ENCODE data around the gene SETDB1.
A peak's percentile ranks its signal among the peaks of the same experiment; 100 is the strongest.

Gene SETDB1

DNA sequence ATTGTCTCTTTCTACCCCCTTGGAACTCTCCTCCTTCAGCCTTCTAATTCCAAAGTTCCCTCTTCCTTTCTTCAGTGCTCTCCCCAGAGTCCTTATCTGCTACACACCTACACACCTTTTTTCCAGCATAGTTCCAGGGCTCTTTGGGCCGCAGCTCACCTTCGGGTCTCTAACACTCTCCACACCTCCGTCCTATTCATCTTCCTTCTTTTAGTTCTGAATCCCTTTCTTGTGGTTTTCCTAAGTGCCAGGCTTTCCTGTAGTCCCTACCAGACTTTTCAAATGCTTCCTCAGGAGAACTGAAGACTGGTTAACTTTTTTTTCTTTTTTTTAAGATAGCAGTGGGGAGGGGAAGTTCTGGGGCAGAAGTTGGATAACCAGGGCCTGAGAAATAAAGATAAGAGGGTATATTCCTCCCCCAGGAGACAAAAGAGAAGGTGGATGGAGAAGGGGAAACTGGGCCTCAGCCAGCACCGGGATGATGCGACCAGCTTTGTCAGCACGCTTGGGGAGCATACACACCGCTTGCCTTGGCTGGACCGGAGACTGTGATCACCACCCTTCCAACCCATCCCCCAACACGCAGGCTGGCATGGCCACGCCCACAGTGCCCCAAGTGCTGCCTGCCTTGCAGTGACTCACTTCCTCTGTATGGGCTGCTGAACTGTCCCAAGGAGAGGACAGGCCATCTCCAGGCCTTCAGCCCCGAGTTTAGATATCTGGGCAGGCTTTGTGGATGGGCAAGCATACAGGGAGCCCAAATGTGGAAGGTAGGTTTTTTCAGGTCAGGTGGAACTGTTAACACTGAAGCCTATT, 50.9 kb downstream of the SETDB1 start (continued):
- TF ChIP-seq ZNF610 (tag by site-specific recombination; IDR thresholded peaks at IDR 0.05; ENCODE audit: borderline replicate concordance) (no peak), ZNF133 (tag by site-specific recombination; IDR thresholded peaks at IDR 0.05) (no peak), KLF16 (tag by site-specific recombination; IDR thresholded peaks at IDR 0.05) (peak; percentile 58; the same call in 1 of the 2 replicates), SALL2 (tag by site-specific recombination; IDR thresholded peaks at IDR 0.05; ENCODE audit: borderline replicate concordance) (no peak), ZNF501 (tag by site-specific recombination; IDR thresholded peaks at IDR 0.05) (peak; percentile 55; the same call in 1 of the 2 replicates), ZNF140 (tag by site-specific recombination; IDR thresholded peaks at IDR 0.05) (no peak), SP7 (tag by site-specific recombination; IDR thresholded peaks at IDR 0.05) (no peak; the same call in 1 of the 2 replicates), ZNF629 (tag by site-specific recombination; IDR thresholded peaks at IDR 0.05) (peak; percentile 65), ZFP69B (tag by site-specific recombination; IDR thresholded peaks at IDR 0.05) (0 out of 2 replicates have a peak, but pooled peaks have one; percentile 13), ZBTB8A (tag by site-specific recombination; IDR thresholded peaks at IDR 0.05) (0 out of 2 replicates have a peak, but pooled peaks have one; percentile 44), ZNF544 (tag by site-specific recombination; IDR thresholded peaks at IDR 0.05) (no peak), ZNF335 (tag by site-specific recombination; conservative IDR thresholded peaks at IDR 0.05) (peak; percentile 96), EGR2 (tag by site-specific recombination; IDR thresholded peaks at IDR 0.05; ENCODE audit: low read depth) (peak; percentile 56; the same call in 1 of the 2 replicates), OSR2 (tag by site-specific recombination; IDR thresholded peaks at IDR 0.05) (0 out of 2 replicates have a peak, but pooled peaks have one; percentile 9), GLIS1 (tag by site-specific recombination; IDR thresholded peaks at IDR 0.05) (peak; percentile 42), ZNF394 (tag by site-specific recombination; IDR thresholded peaks at IDR 0.05; ENCODE audit: borderline replicate concordance) (no peak), ZNF211 (tag by site-specific recombination; IDR thresholded peaks at IDR 0.05; ENCODE audit: low read depth) (no peak), ZNF366 (tag by site-specific recombination; conservative IDR thresholded peaks at IDR 0.05) (peak; percentile 81)
- TF ChIP-seq, protein P1, sequence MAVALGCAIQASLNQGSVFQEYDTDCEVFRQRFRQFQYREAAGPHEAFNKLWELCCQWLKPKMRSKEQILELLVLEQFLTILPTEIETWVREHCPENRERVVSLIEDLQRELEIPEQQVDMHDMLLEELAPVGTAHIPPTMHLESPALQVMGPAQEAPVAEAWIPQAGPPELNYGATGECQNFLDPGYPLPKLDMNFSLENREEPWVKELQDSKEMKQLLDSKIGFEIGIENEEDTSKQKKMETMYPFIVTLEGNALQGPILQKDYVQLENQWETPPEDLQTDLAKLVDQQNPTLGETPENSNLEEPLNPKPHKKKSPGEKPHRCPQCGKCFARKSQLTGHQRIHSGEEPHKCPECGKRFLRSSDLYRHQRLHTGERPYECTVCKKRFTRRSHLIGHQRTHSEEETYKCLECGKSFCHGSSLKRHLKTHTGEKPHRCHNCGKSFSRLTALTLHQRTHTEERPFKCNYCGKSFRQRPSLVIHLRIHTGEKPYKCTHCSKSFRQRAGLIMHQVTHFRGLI (tag by site-specific recombination; IDR thresholded peaks at IDR 0.05): 0 out of 2 replicates have a peak, but pooled peaks have one; percentile 40
- TF ChIP-seq, protein P2, sequence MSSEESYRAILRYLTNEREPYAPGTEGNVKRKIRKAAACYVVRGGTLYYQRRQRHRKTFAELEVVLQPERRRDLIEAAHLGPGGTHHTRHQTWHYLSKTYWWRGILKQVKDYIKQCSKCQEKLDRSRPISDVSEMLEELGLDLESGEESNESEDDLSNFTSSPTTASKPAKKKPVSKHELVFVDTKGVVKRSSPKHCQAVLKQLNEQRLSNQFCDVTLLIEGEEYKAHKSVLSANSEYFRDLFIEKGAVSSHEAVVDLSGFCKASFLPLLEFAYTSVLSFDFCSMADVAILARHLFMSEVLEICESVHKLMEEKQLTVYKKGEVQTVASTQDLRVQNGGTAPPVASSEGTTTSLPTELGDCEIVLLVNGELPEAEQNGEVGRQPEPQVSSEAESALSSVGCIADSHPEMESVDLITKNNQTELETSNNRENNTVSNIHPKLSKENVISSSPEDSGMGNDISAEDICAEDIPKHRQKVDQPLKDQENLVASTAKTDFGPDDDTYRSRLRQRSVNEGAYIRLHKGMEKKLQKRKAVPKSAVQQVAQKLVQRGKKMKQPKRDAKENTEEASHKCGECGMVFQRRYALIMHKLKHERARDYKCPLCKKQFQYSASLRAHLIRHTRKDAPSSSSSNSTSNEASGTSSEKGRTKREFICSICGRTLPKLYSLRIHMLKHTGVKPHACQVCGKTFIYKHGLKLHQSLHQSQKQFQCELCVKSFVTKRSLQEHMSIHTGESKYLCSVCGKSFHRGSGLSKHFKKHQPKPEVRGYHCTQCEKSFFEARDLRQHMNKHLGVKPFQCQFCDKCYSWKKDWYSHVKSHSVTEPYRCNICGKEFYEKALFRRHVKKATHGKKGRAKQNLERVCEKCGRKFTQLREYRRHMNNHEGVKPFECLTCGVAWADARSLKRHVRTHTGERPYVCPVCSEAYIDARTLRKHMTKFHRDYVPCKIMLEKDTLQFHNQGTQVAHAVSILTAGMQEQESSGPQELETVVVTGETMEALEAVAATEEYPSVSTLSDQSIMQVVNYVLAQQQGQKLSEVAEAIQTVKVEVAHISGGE (tag by site-specific recombination; conservative IDR thresholded peaks at IDR 0.05; ENCODE audit: low read depth): 0 out of 2 replicates have a peak, but pooled peaks have one; percentile 13
- TF ChIP-seq, protein P3, sequence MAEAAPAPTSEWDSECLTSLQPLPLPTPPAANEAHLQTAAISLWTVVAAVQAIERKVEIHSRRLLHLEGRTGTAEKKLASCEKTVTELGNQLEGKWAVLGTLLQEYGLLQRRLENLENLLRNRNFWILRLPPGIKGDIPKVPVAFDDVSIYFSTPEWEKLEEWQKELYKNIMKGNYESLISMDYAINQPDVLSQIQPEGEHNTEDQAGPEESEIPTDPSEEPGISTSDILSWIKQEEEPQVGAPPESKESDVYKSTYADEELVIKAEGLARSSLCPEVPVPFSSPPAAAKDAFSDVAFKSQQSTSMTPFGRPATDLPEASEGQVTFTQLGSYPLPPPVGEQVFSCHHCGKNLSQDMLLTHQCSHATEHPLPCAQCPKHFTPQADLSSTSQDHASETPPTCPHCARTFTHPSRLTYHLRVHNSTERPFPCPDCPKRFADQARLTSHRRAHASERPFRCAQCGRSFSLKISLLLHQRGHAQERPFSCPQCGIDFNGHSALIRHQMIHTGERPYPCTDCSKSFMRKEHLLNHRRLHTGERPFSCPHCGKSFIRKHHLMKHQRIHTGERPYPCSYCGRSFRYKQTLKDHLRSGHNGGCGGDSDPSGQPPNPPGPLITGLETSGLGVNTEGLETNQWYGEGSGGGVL (tag by site-specific recombination; IDR thresholded peaks at IDR 0.05): peak; percentile 60; the same call in 1 of the 2 replicates
- TF ChIP-seq, protein P4, sequence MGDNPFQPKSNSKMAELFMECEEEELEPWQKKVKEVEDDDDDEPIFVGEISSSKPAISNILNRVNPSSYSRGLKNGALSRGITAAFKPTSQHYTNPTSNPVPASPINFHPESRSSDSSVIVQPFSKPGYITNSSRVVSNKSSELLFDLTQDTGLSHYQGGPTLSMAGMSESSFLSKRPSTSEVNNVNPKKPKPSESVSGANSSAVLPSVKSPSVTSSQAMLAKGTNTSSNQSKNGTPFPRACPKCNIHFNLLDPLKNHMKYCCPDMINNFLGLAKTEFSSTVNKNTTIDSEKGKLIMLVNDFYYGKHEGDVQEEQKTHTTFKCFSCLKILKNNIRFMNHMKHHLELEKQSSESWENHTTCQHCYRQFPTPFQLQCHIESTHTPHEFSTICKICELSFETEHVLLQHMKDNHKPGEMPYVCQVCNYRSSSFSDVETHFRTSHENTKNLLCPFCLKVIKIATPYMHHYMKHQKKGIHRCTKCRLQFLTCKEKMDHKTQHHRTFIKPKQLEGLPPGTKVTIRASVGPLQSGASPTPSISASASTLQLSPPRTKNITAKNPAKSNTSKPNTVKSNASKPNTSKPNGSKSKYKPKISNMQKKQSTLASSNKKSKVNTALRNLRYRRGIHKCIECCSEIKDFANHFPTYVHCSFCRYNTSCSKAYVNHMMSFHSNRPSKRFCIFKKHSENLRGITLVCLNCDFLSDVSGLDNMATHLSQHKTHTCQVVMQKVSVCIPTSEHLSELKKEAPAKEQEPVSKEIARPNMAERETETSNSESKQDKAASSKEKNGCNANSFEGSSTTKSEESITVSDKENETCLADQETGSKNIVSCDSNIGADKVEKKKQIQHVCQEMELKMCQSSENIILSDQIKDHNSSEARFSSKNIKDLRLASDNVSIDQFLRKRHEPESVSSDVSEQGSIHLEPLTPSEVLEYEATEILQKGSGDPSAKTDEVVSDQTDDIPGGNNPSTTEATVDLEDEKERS (tag by site-specific recombination; IDR thresholded peaks at IDR 0.05): no peak
- TF ChIP-seq, protein P5, sequence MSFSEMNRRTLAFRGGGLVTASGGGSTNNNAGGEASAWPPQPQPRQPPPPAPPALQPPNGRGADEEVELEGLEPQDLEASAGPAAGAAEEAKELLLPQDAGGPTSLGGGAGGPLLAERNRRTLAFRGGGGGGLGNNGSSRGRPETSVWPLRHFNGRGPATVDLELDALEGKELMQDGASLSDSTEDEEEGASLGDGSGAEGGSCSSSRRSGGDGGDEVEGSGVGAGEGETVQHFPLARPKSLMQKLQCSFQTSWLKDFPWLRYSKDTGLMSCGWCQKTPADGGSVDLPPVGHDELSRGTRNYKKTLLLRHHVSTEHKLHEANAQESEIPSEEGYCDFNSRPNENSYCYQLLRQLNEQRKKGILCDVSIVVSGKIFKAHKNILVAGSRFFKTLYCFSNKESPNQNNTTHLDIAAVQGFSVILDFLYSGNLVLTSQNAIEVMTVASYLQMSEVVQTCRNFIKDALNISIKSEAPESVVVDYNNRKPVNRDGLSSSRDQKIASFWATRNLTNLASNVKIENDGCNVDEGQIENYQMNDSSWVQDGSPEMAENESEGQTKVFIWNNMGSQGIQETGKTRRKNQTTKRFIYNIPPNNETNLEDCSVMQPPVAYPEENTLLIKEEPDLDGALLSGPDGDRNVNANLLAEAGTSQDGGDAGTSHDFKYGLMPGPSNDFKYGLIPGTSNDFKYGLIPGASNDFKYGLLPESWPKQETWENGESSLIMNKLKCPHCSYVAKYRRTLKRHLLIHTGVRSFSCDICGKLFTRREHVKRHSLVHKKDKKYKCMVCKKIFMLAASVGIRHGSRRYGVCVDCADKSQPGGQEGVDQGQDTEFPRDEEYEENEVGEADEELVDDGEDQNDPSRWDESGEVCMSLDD (tag by site-specific recombination; IDR thresholded peaks at IDR 0.05): 0 out of 2 replicates have a peak, but pooled peaks have one; percentile 45
- TF ChIP-seq, protein P6, sequence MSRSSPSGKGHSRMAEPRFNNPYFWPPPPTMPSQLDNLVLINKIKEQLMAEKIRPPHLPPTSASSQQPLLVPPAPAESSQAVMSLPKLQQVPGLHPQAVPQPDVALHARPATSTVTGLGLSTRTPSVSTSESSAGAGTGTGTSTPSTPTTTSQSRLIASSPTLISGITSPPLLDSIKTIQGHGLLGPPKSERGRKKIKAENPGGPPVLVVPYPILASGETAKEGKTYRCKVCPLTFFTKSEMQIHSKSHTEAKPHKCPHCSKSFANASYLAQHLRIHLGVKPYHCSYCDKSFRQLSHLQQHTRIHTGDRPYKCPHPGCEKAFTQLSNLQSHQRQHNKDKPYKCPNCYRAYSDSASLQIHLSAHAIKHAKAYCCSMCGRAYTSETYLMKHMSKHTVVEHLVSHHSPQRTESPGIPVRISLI (tag by site-specific recombination; IDR thresholded peaks at IDR 0.05): peak; percentile 70; the same call in 1 of the 2 replicates

All from HEK293 (cell line).